Measurements from ENCODE around the gene ICAM4. TPM values are rescaled to one million over a fixed set of nuclear protein-coding genes. Genes with fewer than 3 reads are reported as not detected.

The ICAM4 gene
- 3.9 and 4.6 TPM in 2 replicates for total RNA-seq

DNA sequence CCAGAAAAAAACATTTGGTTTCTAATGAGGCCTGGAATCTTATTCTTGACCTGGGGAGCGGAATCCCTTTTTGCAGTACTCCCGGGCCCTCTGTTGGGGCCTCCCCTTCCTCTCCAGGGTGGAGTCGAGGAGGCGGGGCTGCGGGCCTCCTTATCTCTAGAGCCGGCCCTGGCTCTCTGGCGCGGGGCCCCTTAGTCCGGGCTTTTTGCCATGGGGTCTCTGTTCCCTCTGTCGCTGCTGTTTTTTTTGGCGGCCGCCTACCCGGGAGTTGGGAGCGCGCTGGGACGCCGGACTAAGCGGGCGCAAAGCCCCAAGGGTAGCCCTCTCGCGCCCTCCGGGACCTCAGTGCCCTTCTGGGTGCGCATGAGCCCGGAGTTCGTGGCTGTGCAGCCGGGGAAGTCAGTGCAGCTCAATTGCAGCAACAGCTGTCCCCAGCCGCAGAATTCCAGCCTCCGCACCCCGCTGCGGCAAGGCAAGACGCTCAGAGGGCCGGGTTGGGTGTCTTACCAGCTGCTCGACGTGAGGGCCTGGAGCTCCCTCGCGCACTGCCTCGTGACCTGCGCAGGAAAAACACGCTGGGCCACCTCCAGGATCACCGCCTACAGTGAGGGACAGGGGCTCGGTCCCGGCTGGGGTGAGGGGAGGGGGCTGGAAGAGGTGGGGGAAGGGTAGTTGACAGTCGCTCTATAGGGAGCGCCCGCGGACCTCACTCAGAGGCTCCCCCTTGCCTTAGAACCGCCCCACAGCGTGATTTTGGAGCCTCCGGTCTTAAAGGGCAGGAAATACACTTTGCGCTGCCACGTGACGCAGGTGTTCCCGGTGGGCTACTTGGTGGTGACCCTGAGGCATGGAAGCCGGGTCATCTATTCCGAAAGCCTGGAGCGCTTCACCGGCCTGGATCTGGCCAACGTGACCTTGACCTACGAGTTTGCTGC, at the start of gene ICAM4:
Gene ICAM4, plus strand, starts transcription at position 153 of the 935 bp plus-strand sequence. Its CDS starts 58 bp downstream, at position 211.

GRCh38 chr19:10251792-10252694, 34.7 kb upstream of the ICAM4 start, which contains the start of gene MRPL4:
Gene MRPL4, plus strand, starts transcription at chr19:10252214. Its CDS starts 40 bp downstream, at chr19:10252254.

GRCh38 chr19:10270616-10271394, 15.9 kb upstream of the ICAM4 start, which contains the start of gene ICAM1:
Gene ICAM1, plus strand, starts transcription at chr19:10271120. Its CDS starts 40 bp downstream, at chr19:10271160.

GRCh38 chr19:10289836-10290356, 3.1 kb downstream of the ICAM4 start, which contains the start of gene ICAM5:
Gene ICAM5, plus strand, starts transcription at chr19:10289952. Its CDS starts 92 bp downstream, at chr19:10290044.

GRCh38 chr19:10309423-10309822, 22.7 kb downstream of the ICAM4 start, which contains the start of gene ZGLP1:
Gene ZGLP1, minus strand, starts transcription at chr19:10309815.

DNA sequence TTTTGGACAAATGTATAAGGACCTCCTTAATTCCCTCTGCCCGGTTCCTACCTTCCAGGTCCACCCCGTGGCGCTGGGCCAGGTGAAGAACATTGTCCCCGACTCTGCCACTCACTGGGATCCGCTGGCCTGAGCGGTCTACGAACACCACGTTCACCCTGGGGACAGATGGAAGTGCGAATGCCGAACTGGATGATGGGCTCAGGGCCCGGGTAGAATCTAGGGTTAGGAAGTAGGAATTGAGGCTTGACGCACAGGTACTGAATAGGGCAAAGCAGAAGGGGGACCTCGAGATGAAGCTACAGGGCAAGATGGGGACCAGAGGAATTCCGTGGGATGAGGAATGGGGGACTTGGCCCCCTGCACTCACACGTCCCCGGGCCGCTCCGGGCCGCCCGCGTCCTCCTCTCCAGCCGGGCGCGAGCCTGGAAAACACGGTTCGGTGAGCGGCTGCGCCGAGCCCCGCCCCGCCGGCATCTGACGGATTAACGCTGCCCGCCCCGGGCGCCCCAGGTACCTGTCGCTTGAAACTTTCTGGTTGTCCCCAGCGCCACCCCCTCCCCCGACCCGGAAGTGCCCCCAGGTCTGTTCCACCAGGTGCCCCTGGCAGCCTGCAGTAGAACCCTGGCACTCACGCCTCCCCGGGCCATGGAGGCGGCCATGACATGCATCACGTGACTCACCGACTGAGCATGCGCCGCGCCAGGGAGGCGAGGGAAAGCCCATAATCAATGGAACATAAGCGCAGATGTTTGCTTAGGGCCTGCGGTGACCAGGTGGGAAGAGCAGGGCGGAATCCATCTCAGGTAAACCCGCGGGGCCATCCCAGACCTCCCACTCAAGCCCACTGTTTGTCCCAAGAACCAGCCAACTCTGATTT, 28.8 kb downstream of the ICAM4 start, which contains the start of gene FDX2:
Gene FDX2, minus strand, starts transcription at position 681 of the 880 bp plus-strand sequence. Its CDS starts 19 bp downstream, at position 662.

GRCh38 chr19:10332965-10333757, 46.4 kb downstream of the ICAM4 start, which contains the start of gene RAVER1:
Gene RAVER1, minus strand, starts transcription at chr19:10333529. Its CDS starts 22 bp downstream, at chr19:10333507.

Other genes with a start within 250 kb of the ICAM4 start
- 10.7 and 11.4 TPM in 2 replicates for gene SHFL, start 200.6 kb upstream of the ICAM4 start, total RNA-seq
- gene ANGPTL6, start 184.3 kb upstream of the ICAM4 start, total RNA-seq: not detected in 2 replicates
- gene PPAN, start 180.6 kb upstream of the ICAM4 start, total RNA-seq: 33.3 and 39.4 TPM in 2 replicates
- gene P2RY11, start 175.3 kb upstream of the ICAM4 start, total RNA-seq: 0.50 and 1.2 TPM in 2 replicates
- gene EIF3G, start 167.1 kb upstream of the ICAM4 start, total RNA-seq: 309 and 314 TPM in 2 replicates
- 119 and 123 TPM in 2 replicates for gene DNMT1, start 92.0 kb upstream of the ICAM4 start, total RNA-seq
- gene S1PR2, start 55.6 kb upstream of the ICAM4 start, total RNA-seq: 14.1 and 14.8 TPM in 2 replicates
- gene MRPL4, start 34.7 kb upstream of the ICAM4 start, total RNA-seq: 116 and 127 TPM in 2 replicates
- 13.2 and 13.6 TPM in 2 replicates for gene ICAM1, start 15.8 kb upstream of the ICAM4 start, total RNA-seq
- 2.9 and 3.6 TPM in 2 replicates for gene ICAM5, start 3.0 kb downstream of the ICAM4 start, total RNA-seq
- gene ZGLP1, start 22.9 kb downstream of the ICAM4 start, total RNA-seq: 0.59 and 0.67 TPM in 2 replicates
- gene FDX2, start 29.1 kb downstream of the ICAM4 start, total RNA-seq: 26.9 and 33.8 TPM in 2 replicates
- gene RAVER1, start 46.6 kb downstream of the ICAM4 start, total RNA-seq: 28.7 and 32.1 TPM in 2 replicates
- 6.9 and 9.8 TPM in 2 replicates for gene ICAM3, start 52.7 kb downstream of the ICAM4 start, total RNA-seq
- 95.3 and 129 TPM in 2 replicates for gene TYK2, start 93.6 kb downstream of the ICAM4 start, total RNA-seq
- 195 and 209 TPM in 2 replicates for gene CDC37, start 116.6 kb downstream of the ICAM4 start, total RNA-seq
- 3.4 and 4.8 TPM in 2 replicates for gene PDE4A, start 133.6 kb downstream of the ICAM4 start, total RNA-seq
- 48.6 and 58.3 TPM in 2 replicates for gene KEAP1, start 216.4 kb downstream of the ICAM4 start, total RNA-seq
- not detected in 2 replicates for gene S1PR5, start 230.5 kb downstream of the ICAM4 start, total RNA-seq

All from bronchus fibroblast of lung (primary cell).